Activated CD8-positive, alpha-beta memory T cell treated with anti-CD3 and anti-CD28 coated beads, Interleukin-2, amount 50 U/mL, for 48 hours (primary cell): Measurements from ENCODE around the gene DDX25.

Source experiments
- DNase-seq: peaks from one replicate; pipeline ENCODE4 v3.0.0-alpha.2; 2020

DDX25 gene

GRCh38 chr11:125938418-125938817 lies 34.1 kb downstream of the DDX25 start:
- DNase-seq: no peak

- DNase-seq: no peak
Observed at GRCh38 chr11:125939081-125939521, 34.8 kb downstream of the DDX25 start.

GRCh38 chr11:125940145-125940544 lies 35.8 kb downstream of the DDX25 start:
- DNase-seq: no peak

- DNase-seq: no peak
Observed at GRCh38 chr11:125941267-125941618, 36.9 kb downstream of the DDX25 start.

- DNase-seq: peak; percentile 69
Observed at GRCh38 chr11:125941619-125942611, 37.6 kb downstream of the DDX25 start.

GRCh38 chr11:125942771-125943428 lies 38.6 kb downstream of the DDX25 start:
- no peak for DNase-seq

GRCh38 chr11:125943661-125944349 lies 39.5 kb downstream of the DDX25 start:
- DNase-seq: no peak

GRCh38 chr11:125944350-125945010 lies 40.2 kb downstream of the DDX25 start:
- DNase-seq: no peak

GRCh38 chr11:125945011-125945796 lies 40.9 kb downstream of the DDX25 start:
- DNase-seq: no peak

GRCh38 chr11:125945797-125946520 lies 41.7 kb downstream of the DDX25 start, which contains the start of gene VSIG10L2:
Gene VSIG10L2 (plus strand): TSS chr11:125946044. CDS start chr11:125946056, 12 bp downstream.
- no peak for DNase-seq

GRCh38 chr11:125946712-125947418 lies 42.6 kb downstream of the DDX25 start:
- no peak for DNase-seq

- no peak for DNase-seq
Observed at GRCh38 chr11:125947419-125948277, 43.3 kb downstream of the DDX25 start.

- no peak for DNase-seq
Observed at GRCh38 chr11:125948278-125949051, 44.2 kb downstream of the DDX25 start.

GRCh38 chr11:125949271-125950177 lies 45.2 kb downstream of the DDX25 start:
- DNase-seq: no peak

- DNase-seq: no peak
Observed at GRCh38 chr11:125950178-125950490, 45.8 kb downstream of the DDX25 start.

- no peak for DNase-seq
Observed at GRCh38 chr11:125950696-125951651, 46.7 kb downstream of the DDX25 start.

GRCh38 chr11:125951731-125952130 lies 47.4 kb downstream of the DDX25 start:
- no peak for DNase-seq
